Kidney capillary endothelial cell (primary cell): ENCODE results near the gene SNRPA1.

Experiments used
- DNase-seq: peaks from one replicate; pipeline ENCODE4 v3.0.0-alpha.2; 2018; ENCODE audit warnings: low spot score

Gene SNRPA1

GRCh38 chr15:101258238-101259144 is 36.6 kb downstream of the SNRPA1 start:
- DNase-seq, result peak; percentile 68

DNA sequence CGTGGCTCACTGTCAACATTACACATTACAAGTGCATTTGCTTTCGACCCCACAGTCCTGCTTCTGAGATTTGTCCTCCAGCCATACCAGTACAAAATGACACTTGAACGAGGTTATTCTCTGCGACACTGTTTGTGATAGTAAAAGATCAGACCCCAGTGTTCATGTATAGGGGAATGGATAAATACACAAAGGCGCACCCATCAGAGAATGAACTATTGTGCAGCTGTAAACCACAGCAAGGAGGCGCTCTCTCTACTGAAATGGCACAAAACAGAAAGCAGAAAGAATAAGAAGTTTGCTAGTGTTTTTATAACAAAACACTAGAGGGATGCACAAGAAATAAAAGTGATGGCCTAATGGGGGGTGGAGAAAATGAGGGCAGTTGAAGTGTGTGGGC is 38.3 kb downstream of the SNRPA1 start:
- DNase-seq, result no peak

DNA sequence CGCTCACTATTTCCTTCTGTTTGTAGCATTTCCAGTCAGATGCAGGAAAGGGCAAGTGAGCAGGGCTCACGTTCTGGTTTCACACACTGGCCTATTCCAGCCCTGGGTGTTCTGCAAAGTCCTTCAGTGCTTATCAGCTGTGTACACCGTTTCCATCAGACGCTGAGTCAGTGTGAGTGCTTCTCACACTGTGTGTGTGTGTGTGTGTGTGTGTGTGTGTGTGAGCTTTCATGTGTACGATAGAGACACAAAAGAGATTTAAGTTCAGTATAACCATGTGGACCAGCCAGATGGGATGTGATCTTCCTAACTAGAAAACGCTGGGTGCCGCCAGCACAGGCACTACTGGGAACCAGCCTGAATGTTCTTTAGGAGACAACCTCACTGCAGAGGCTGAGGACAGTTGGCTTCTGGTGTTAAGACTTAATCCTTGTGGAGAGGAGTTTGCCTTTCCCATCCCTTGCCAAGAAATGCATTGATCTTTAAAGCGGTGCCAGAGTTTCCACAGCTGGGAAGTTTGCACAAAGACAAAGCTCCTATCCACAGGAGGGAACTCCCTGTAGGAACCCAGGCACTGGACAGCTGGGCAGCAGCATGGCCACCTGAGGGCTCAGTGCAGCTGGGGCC is 39.3 kb downstream of the SNRPA1 start:
- DNase-seq, result no peak

- no peak for DNase-seq
Measured at GRCh38 chr15:101255051-101255395, 40.0 kb downstream of the SNRPA1 start.

DNA sequence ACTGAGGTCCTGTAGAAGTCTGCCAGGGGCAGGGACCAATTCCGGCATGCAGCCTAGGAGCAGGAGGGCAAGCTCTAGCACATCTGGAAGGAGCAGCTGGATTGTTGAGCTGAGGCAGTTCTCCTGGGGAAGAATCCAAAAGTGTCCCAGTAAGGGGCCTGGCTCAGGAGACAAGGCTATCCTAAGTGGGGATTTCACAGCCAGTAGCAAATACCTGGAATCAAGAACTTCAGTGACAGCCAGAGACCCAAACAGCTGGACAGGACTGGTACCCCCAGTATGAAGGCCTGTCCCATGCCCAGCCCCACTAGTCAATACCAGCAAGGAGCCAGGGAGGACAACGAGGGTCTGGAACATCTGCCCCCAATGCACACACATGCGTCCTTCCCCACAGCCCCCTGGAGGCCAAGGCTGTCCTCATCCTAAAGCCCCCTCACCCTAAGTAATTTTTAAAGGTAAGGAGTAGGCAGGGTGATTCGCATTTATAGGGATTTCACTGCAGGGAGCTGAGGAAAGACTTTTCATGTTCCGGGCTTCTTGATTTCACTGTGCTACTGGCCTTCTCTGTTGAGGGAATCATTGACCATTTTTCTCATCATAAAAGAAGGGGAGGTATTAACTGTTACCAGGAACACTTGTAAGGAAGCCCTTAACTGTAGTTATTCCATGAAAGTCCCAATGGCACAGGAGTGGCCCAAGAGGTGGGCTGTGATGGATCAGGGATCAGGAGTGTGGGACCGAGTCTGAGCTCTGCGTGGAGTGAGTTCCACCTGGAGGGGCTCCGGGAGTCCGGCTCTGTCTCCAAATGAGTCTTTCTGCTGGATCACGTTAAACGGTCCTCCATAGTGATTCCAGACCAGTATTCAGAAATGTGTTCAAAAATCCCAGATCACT is 40.6 kb downstream of the SNRPA1 start:
- DNase-seq, result no peak

- no peak for DNase-seq
Measured at GRCh38 chr15:101252836-101253235, 42.2 kb downstream of the SNRPA1 start.

DNA sequence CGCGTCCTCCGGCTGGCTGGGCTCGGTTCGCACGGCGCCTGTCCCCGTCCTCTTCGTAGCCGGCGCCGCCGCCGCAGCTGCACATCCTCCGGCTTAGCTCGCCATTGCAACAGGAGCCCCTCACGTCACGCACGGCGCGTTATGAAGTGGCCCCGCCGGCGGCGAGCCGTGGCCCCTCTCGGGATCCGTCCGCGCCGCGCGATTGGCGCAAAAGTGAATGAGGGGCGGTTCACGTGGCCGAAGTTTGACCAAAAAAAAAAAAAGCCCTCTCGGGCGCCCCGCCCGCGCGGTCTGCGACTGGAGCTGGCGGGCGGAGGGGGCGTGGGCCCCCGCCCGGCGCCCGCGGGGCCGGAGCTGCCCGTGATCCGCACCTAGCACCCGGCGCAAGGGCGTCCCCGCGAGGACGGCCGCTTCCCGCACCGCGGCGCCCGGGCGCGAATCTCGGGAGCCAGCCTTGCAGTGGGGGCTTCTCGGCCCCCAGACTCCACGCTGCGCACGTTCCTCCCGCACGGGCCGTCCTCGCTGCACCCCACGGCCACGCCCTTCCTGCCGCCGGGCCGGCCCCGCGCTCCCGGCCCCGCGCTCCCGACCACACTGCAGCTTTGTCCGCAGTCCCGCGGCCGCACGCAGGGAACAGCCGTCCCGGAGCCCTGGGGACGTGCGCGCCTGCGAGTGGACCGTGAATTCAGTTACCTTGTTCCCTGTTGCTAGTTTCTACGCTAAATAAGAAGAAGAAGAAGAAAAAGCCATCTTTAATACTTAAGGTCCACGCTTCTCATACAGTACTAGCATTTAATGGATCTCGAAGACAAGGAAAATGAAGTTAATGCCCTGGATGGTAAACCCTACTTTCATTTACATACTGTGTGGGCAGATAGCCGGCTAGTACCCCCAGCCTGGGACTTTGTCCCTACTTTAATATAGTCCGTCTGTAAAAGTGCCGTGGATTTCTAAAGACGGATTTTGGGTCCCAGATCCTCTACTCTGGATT is 42.9 kb downstream of the SNRPA1 start, which contains the start of gene CHSY1:
TSS of gene CHSY1 (minus strand) at position 219 of the 991 bp plus-strand sequence. CDS start 592 bp downstream, outside the sequence.
- peak; percentile 83 for DNase-seq

- DNase-seq, result peak; percentile 37
Measured at GRCh38 chr15:101250873-101251829, 43.9 kb downstream of the SNRPA1 start.

GRCh38 chr15:101250341-101250831 is 44.7 kb downstream of the SNRPA1 start:
- peak; percentile 58 for DNase-seq

- DNase-seq, result no peak
Measured at GRCh38 chr15:101248274-101248673, 46.8 kb downstream of the SNRPA1 start.

DNA sequence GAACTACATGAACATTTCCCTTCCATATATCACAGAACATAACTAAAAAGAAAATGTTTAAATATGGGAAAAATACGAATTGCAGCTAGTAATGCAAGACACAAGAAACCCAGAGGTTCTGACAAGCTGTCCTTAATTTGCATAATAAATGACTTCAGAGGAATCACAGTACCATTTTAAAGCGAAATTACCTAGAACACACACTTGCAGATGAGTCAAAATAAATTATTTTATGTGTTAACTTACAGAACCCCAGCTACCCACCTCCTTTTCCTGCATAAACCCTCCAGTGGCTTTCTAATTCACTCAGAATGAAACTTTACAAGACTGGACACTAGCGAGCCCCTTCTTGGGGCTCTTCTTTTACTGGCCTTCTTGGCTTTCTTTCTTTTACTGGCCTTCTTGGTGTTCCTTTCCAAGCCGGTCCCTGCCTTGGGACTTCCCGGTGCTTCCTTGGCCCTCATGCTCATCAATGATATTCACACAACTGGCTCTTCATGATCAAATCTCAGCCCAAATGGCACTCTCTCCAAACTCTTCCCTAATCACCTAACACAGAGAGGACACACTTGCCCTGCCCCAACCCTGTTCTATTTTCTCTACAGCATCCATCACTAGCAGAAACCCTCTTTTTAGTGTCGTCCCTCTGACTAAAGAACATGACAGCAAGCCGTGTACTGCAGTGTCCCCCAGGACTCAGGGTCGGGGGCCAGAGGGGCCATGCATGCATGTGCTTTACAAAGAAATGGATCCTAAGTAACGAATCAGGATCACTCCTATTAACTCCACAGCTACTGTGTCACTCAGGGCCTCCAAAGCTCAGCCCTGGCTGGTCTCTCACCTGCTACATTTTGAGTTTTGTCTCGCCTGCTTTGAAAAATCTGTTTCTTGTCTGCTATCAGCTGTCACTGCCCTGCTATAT is 48.0 kb downstream of the SNRPA1 start:
- no peak for DNase-seq

- no peak for DNase-seq
Measured at GRCh38 chr15:101246391-101246790, 48.7 kb downstream of the SNRPA1 start.

GRCh38 chr15:101244889-101245668 is 50.0 kb downstream of the SNRPA1 start:
- no peak for DNase-seq

- DNase-seq, result no peak
Measured at GRCh38 chr15:101244036-101244781, 50.8 kb downstream of the SNRPA1 start.

DNA sequence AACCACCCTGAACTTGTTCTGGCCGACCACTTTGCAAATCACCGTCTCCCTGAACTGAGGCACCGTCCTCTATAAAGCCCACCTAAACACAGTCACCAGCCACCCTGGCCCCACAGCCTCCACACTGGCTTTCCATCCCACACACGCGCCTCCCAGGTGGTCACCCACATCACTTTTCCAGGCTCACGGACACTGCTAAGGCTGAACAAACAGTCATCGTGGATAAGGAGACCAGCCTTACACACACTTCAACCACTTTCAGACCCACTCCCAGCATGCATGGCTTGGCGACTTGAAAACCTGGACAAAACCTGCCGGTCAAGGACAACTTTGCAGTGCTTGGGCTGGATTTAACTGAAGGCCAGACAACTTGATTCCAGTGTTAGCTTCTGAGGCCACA is 51.6 kb downstream of the SNRPA1 start:
- DNase-seq, result no peak

DNA sequence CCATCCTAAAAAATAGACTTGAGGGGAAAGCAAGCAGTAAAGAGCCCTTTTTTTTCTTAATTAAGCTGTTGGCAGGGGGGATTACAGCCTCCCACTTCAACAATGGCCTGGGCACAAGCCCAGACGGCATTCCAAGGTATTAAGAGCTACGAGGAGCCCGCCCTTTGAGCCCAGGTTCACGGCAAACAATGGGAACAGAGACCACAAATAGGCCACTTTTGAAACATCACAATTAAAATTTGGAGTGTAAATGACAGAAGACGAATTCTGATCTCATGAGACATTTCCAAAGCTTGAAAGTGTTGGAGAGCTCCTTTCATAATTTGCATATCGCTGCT is 52.1 kb downstream of the SNRPA1 start:
- DNase-seq, result no peak
